Thyroid gland (tissue), 4 donors: Measurements from ENCODE around the gene PDE8A. TPM values are rescaled to one million over a fixed set of nuclear protein-coding genes. Genes with fewer than 3 reads are reported as not detected.
A peak's percentile ranks its signal among the peaks of the same experiment; 100 is the strongest.

Source experiments
- DNase-seq, 2 donors: peaks; one replicate each; pipeline ENCODE4 v3.0.0-alpha.2; 2019
- H3K27ac ChIP-seq, 3 donors: fragments of 200-600 bp; sonication (generic); 1 replicate in 2 of 3; 2 replicates in 1 of 3; pipeline ENCODE4 v1.5.1; 2016 to 2019; ENCODE audit warnings: mild to moderate bottlenecking in 1 of 3, moderate library complexity in 1 of 3
- H3K27me3 ChIP-seq: fragments of 200-600 bp; sonication (generic); one replicate; pipeline ENCODE4 v1.5.1; 2019
- H3K36me3 ChIP-seq, 2 donors: fragments of 200-600 bp; sonication (generic); one replicate each; pipeline ENCODE4 v1.5.1; 2016 to 2019
- H3K4me1 ChIP-seq, 2 donors: fragments of 200-600 bp; sonication (generic); one replicate each; pipeline ENCODE4 v1.5.1; 2017 to 2019
- H3K4me3 ChIP-seq, 3 donors: fragments of 200-600 bp; sonication (generic); replicated peaks in 1 of 3; 1 replicate in 2 of 3; 2 replicates in 1 of 3; pipeline ENCODE4 v1.5.1; 2016; ENCODE audit warnings: mild to moderate bottlenecking in 1 of 3
- H3K9me3 ChIP-seq: fragments of 200-600 bp; sonication (generic); one replicate; pipeline ENCODE4 v1.5.1; 2017
- CTCF ChIP-seq, 6 experiments: fragments of 200-600 bp in 3 of 6; fragments of 450-650 bp in 3 of 6; sonication (generic) in 3 of 6; IDR thresholded peaks; one replicate each; pipeline ENCODE4 v1.5.1; 2016 to 2019; ENCODE audit warnings: antibody characterized with exemption in 6 of 6, mild to moderate bottlenecking in 2 of 6, inconsistent platforms in 1 of 6, moderate library complexity in 1 of 6
- POLR2A ChIP-seq, 2 donors: fragments of 450-650 bp; IDR thresholded peaks; one replicate each; pipeline ENCODE4 v1.6.1; 2017; ENCODE audit warnings: antibody characterized with exemption in 2 of 2, mild to moderate bottlenecking in 2 of 2, moderate library complexity in 1 of 2
- WGBS, 2 donors: methylation state at CpG; one replicate each; pipeline ENCODE4 v1.1.5; 2017; 5-methylcytosine and 5-hydroxymethylcytosine counted together
- intact Hi-C: fragments of 100-400 bp; cut with DNase I; formaldehyde crosslinking; loops from one replicate; pipeline ENCODE4 v1.15.1; 2023
- total RNA-seq, 4 donors: library from RNA; depleted of rRNA; stranded (reverse); fragments of >200 nt; gene quantifications; one replicate each; pipeline ENCODE4 v1.2.3, GENCODE V29; 2016

The PDE8A gene
- total RNA-seq, 4 donors from 2014 or later = 31.6 to 52.1 (median 35.2) TPM

GRCh38 chr15:85114886-85115285 lies 133.2 kb downstream of the PDE8A start:
- TF ChIP-seq CTCF (IDR thresholded peaks at IDR 0.05) (no peak), POLR2A (IDR thresholded peaks at IDR 0.05) (no peak)
- H3K27me3 ChIP-seq = no peaks in the 10 kb centered on the region
- 91 to 98% methylated on average over 4 of the region's 4 CpGs for WGBS, 2 donors
- peaks cover 6 to 8% of the 10 kb centered on the region in 2 donors for H3K4me1 ChIP-seq
- no peak for DNase-seq
- H3K4me3 ChIP-seq = no peak overlapping the region
- no peak overlapping the region for H3K27ac ChIP-seq
- intact Hi-C loops = no loop called here
- H3K9me3 ChIP-seq = no peaks in the 10 kb centered on the region
- no peaks in the 10 kb centered on the region for H3K36me3 ChIP-seq

- H3K4me1 ChIP-seq = peaks cover 6 to 8% of the 10 kb centered on the region in 2 donors
- H3K36me3 ChIP-seq = peaks cover 0 to 3% of the 10 kb centered on the region in 2 donors
- DNase-seq = no peak
- intact Hi-C loops = no loop called here
- H3K27ac ChIP-seq = no peak overlapping the region
- WGBS, 2 donors = 86 to 100% methylated on average over 1 of the region's 1 CpG
- H3K9me3 ChIP-seq = no peaks in the 10 kb centered on the region
- no peak overlapping the region for H3K4me3 ChIP-seq
- TF ChIP-seq CTCF (IDR thresholded peaks at IDR 0.05) (no peak), POLR2A (IDR thresholded peaks at IDR 0.05) (no peak)
- no peaks in the 10 kb centered on the region for H3K27me3 ChIP-seq
Observed at GRCh38 chr15:85116066-85116465, 134.4 kb downstream of the PDE8A start.

GRCh38 chr15:85116494-85116893 lies 134.8 kb downstream of the PDE8A start:
- 95 to 100% methylated on average over 3 of the region's 3 CpGs for WGBS, 2 donors
- Histone ChIP-seq H3K36me3 (peaks cover 0 to 4% of the 10 kb centered on the region in 2 donors), H3K9me3 (no peaks in the 10 kb centered on the region), H3K27me3 (no peaks in the 10 kb centered on the region), H3K4me3 (no peak overlapping the region), H3K4me1 (peaks cover 6 to 8% of the 10 kb centered on the region in 2 donors), H3K27ac (no peak overlapping the region)
- intact Hi-C loops = no loop called here
- TF ChIP-seq CTCF (IDR thresholded peaks at IDR 0.05) (no peak), POLR2A (IDR thresholded peaks at IDR 0.05) (no peak)
- DNase-seq = no peak

- TF ChIP-seq POLR2A (IDR thresholded peaks at IDR 0.05) = no peak
- no peak for TF ChIP-seq CTCF (IDR thresholded peaks at IDR 0.05)
- peaks cover 6 to 8% of the 10 kb centered on the region in 2 donors for H3K4me1 ChIP-seq
- whole genome bisulfite sequencing, 2 donors = 78 to 82% methylated on average over 5 of the region's 5 CpGs
- DNase-seq = no peak
- no peaks in the 10 kb centered on the region for H3K9me3 ChIP-seq
- intact Hi-C loops = no loop called here
- H3K4me3 ChIP-seq = no peak overlapping the region
- H3K27ac ChIP-seq = no peak overlapping the region
- peaks cover 0 to 4% of the 10 kb centered on the region in 2 donors for H3K36me3 ChIP-seq
- H3K27me3 ChIP-seq = no peaks in the 10 kb centered on the region
Observed at GRCh38 chr15:85116925-85117646, 135.4 kb downstream of the PDE8A start.

GRCh38 chr15:85118173-85118572 lies 136.5 kb downstream of the PDE8A start:
- H3K4me3 ChIP-seq = no peak overlapping the region
- H3K9me3 ChIP-seq = no peaks in the 10 kb centered on the region
- H3K27me3 ChIP-seq = no peaks in the 10 kb centered on the region
- peaks cover 0 to 4% of the 10 kb centered on the region in 2 donors for H3K36me3 ChIP-seq
- H3K27ac ChIP-seq = peak overlapping the region; percentile 10 to 53 (median 26)
- WGBS, 2 donors = 97 to 99% methylated on average over 4 of the region's 4 CpGs
- TF ChIP-seq CTCF (IDR thresholded peaks at IDR 0.05) (no peak), POLR2A (IDR thresholded peaks at IDR 0.05) (no peak)
- H3K4me1 ChIP-seq = peaks cover 6 to 8% of the 10 kb centered on the region in 2 donors
- intact Hi-C loops = no loop called here
- no peak for DNase-seq
